ENCODE data around the gene DGKA.
"Not testable (repeated sequence)": the region's sequence is repeated elsewhere in the genome, so short reads cannot be mapped to it uniquely, and the experiment has no call there.

The DGKA gene

GRCh38 chr12:55999999-56000540, 69.1 kb downstream of the DGKA start:
- not testable (repeated sequence) for DNase-seq

- DNase-seq: no peak
Measured at GRCh38 chr12:56001487-56002100, 70.6 kb downstream of the DGKA start.

- not testable (repeated sequence) for DNase-seq
Measured at GRCh38 chr12:56003376-56003775, 72.4 kb downstream of the DGKA start.

Data from C1 segment of cervical spinal cord (tissue), 14 donors.